Nephron progenitor cell (in vitro differentiated cells): ENCODE measurements around the gene BRD4.
"Not testable (repeated sequence)": the region's sequence is repeated elsewhere in the genome, so short reads cannot be mapped to it uniquely, and the experiment has no call there.

ENCODE experiments used
- DNase-seq: peaks from one replicate; pipeline ENCODE4 v3.0.0; 2021
- H3K27ac Mint-ChIP-seq: 2 replicates; pipeline ENCODE4 v1.8.0; 2021; ENCODE audit warnings: mild to moderate bottlenecking, moderate library complexity, mixed read lengths
- H3K27me3 Mint-ChIP-seq: 2 replicates; pipeline ENCODE4 v1.8.0; 2021; ENCODE audit warnings: mild to moderate bottlenecking, low read depth, mixed read lengths; ENCODE audit not compliant: poor library complexity
- H3K36me3 Mint-ChIP-seq: 2 replicates; pipeline ENCODE4 v1.8.0; 2021; ENCODE audit warnings: low read depth, mixed read lengths
- H3K4me1 Mint-ChIP-seq: 2 replicates; pipeline ENCODE4 v1.8.0; 2021; ENCODE audit warnings: mixed read lengths
- H3K4me3 Mint-ChIP-seq: 2 replicates; pipeline ENCODE4 v1.8.0; 2021; ENCODE audit warnings: mild to moderate bottlenecking, moderate library complexity, mixed read lengths
- H3K9me3 Mint-ChIP-seq: 2 replicates; pipeline ENCODE4 v1.8.0; 2021; ENCODE audit warnings: mild to moderate bottlenecking, moderate library complexity, mixed read lengths
- CTCF ChIP-seq: fragments of 200-600 bp; sonication (generic); IDR thresholded peaks from 2 replicates; pipeline ENCODE4 v1.5.0; 2021; ENCODE audit warnings: antibody characterized with exemption

The BRD4 gene

GRCh38 chr19:15357906-15358305, 25.6 kb upstream of the BRD4 start:
- Mint-ChIP-seq H3K4me1 (no peaks in the 10 kb centered on the region), H3K27ac (peak overlapping the region; percentile 12), H3K36me3 (peaks cover 75% of the 10 kb centered on the region), H3K27me3 (peaks cover 9% of the 10 kb centered on the region), H3K4me3 (no peak overlapping the region), H3K9me3 (peaks cover 12% of the 10 kb centered on the region)
- TF ChIP-seq CTCF: no peak
- DNase-seq: no peak

GRCh38 chr19:15354566-15355296, 22.4 kb upstream of the BRD4 start:
- H3K27me3 Mint-ChIP-seq: peaks cover 2% of the 10 kb centered on the region
- no peaks in the 10 kb centered on the region for H3K4me1 Mint-ChIP-seq
- no peak for DNase-seq
- H3K9me3 Mint-ChIP-seq: no peaks in the 10 kb centered on the region
- TF ChIP-seq CTCF: no peak
- H3K36me3 Mint-ChIP-seq: peaks cover 54% of the 10 kb centered on the region
- no peak overlapping the region for H3K4me3 Mint-ChIP-seq
- peak overlapping the region; percentile 71 for H3K27ac Mint-ChIP-seq

- DNase-seq: no peak
- no peak overlapping the region for H3K4me3 Mint-ChIP-seq
- no peaks in the 10 kb centered on the region for H3K4me1 Mint-ChIP-seq
- peaks cover 49% of the 10 kb centered on the region for H3K36me3 Mint-ChIP-seq
- H3K9me3 Mint-ChIP-seq: no peaks in the 10 kb centered on the region
- H3K27ac Mint-ChIP-seq: peak overlapping the region; percentile 74
- peaks cover 2% of the 10 kb centered on the region for H3K27me3 Mint-ChIP-seq
- no peak for TF ChIP-seq CTCF
These were observed 21.6 kb upstream of the BRD4 start for GRCh38 chr19:15353908-15354307.

- peaks cover 41% of the 10 kb centered on the region for H3K36me3 Mint-ChIP-seq
- not testable (repeated sequence) for H3K9me3 Mint-ChIP-seq, H3K27ac Mint-ChIP-seq, H3K4me1 Mint-ChIP-seq, H3K4me3 Mint-ChIP-seq, DNase-seq, H3K27me3 Mint-ChIP-seq
These were observed 20.2 kb upstream of the BRD4 start for GRCh38 chr19:15352535-15352934.

GRCh38 chr19:15341328-15341727, 9.0 kb upstream of the BRD4 start:
- not testable (repeated sequence) for DNase-seq, H3K27me3 Mint-ChIP-seq, H3K9me3 Mint-ChIP-seq, H3K4me3 Mint-ChIP-seq, H3K4me1 Mint-ChIP-seq, H3K27ac Mint-ChIP-seq
- peaks cover 26% of the 10 kb centered on the region for H3K36me3 Mint-ChIP-seq

GRCh38 chr19:15340086-15340485, 7.7 kb upstream of the BRD4 start:
- no peak for TF ChIP-seq CTCF
- H3K27ac Mint-ChIP-seq: no peak overlapping the region
- H3K4me3 Mint-ChIP-seq: no peak overlapping the region
- H3K36me3 Mint-ChIP-seq: peaks cover 17% of the 10 kb centered on the region
- DNase-seq: no peak
- H3K4me1 Mint-ChIP-seq: peaks cover 13% of the 10 kb centered on the region
- no peaks in the 10 kb centered on the region for H3K27me3 Mint-ChIP-seq
- no peaks in the 10 kb centered on the region for H3K9me3 Mint-ChIP-seq

DNA sequence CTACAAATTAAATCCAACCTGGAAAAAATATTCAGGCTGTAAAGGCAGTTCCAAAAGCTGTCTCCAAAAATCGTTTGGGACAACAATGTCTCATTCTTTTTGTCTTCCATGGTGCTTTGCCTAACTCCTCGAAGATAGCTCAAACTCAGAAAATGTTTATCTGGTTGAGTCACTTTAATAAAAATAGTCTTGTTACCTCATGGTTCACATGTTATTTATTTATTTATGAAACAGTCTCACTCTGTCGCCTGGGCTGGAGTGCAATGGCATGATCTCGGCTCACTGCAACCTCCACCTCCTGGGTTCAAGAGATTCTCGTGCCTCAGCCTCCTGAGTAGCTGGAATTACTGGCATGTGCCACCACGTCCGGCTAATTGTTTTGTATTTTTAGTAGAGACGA, 4.9 kb upstream of the BRD4 start:
- no peak overlapping the region for H3K4me3 Mint-ChIP-seq
- no peak overlapping the region for H3K27ac Mint-ChIP-seq
- H3K4me1 Mint-ChIP-seq: peaks cover 18% of the 10 kb centered on the region
- H3K9me3 Mint-ChIP-seq: no peaks in the 10 kb centered on the region
- peaks cover 12% of the 10 kb centered on the region for H3K36me3 Mint-ChIP-seq
- no peak for TF ChIP-seq CTCF
- no peaks in the 10 kb centered on the region for H3K27me3 Mint-ChIP-seq
- DNase-seq: no peak

GRCh38 chr19:15335992-15336391, 3.7 kb upstream of the BRD4 start:
- H3K27ac Mint-ChIP-seq, H3K27me3 Mint-ChIP-seq: not testable (repeated sequence)

More at GRCh38 chr19:15335992-15336391, 3.7 kb upstream of the BRD4 start:
- peaks cover 19% of the 10 kb centered on the region for H3K4me1 Mint-ChIP-seq
- H3K9me3 Mint-ChIP-seq, DNase-seq, H3K4me3 Mint-ChIP-seq: not testable (repeated sequence)
- H3K36me3 Mint-ChIP-seq: peaks cover 12% of the 10 kb centered on the region
